Ectodermal cell (in vitro differentiated cells): ENCODE results near the gene HK3.

ENCODE experiments used
- H3K27ac ChIP-seq: 2 replicates; pipeline ENCODE4 v1.7.0; 2013; ENCODE audit warnings: mild to moderate bottlenecking, low read depth, low read length; ENCODE audit not compliant: insufficient read depth, poor library complexity, severe bottlenecking
- H3K27me3 ChIP-seq: 2 replicates; pipeline ENCODE4 v1.7.0; 2013; ENCODE audit warnings: mild to moderate bottlenecking, low read length; ENCODE audit not compliant: insufficient read depth, control insufficient read depth, poor library complexity, severe bottlenecking
- H3K36me3 ChIP-seq: one replicate; pipeline ENCODE4 v1.7.0; 2013; ENCODE audit warnings: low read length; ENCODE audit not compliant: control insufficient read depth, insufficient read depth
- H3K4me1 ChIP-seq: one replicate; pipeline ENCODE4 v1.7.0; 2013; ENCODE audit warnings: low read length; ENCODE audit not compliant: control insufficient read depth, insufficient read depth
- H3K4me3 ChIP-seq: 2 replicates; pipeline ENCODE4 v1.7.0; 2013; ENCODE audit warnings: low read depth, low read length, control low read depth; ENCODE audit not compliant: insufficient read depth
- H3K9me3 ChIP-seq: 2 replicates; pipeline ENCODE4 v1.7.0; 2013; ENCODE audit warnings: mild to moderate bottlenecking, low read length, moderate library complexity; ENCODE audit not compliant: control insufficient read depth
- WGBS, 2 experiments: methylation state at CpG; one replicate each; pipeline ENCODE4 v1.1.7; 2013; ENCODE audit warnings: missing lambda C conversion rate in 2 of 2; 5-methylcytosine and 5-hydroxymethylcytosine counted together

The HK3 gene

DNA sequence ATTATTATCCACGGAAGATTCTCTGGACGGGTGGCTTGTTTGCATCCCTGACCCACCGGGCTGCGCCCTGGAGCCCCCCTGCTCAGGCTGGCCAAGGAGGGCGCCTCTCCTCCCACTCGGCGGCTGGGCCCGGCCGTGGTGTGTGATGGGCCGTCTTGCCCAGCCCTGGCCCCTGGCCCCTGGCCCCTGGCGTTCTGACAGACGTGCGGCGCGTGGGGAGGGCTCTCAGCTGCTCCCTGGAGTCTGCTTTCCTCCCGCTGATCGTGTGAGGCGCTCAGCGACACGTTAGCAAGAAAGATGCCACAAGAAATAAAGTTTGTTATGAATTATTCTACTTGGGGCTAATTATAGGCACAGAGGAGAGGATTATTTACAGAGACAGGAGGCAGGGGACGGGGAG is 55.5 kb downstream of the HK3 start:
- H3K4me3 ChIP-seq = no peak overlapping the region
- 82 to 85% methylated on average over 21 of the region's 21 CpGs for WGBS, 2 experiments
- peaks cover 6% of the 10 kb centered on the region for H3K27me3 ChIP-seq
- H3K4me1 ChIP-seq = peaks cover 7% of the 10 kb centered on the region
- no peak overlapping the region for H3K27ac ChIP-seq
- H3K9me3 ChIP-seq = no peaks in the 10 kb centered on the region
- H3K36me3 ChIP-seq = no peaks in the 10 kb centered on the region

DNA sequence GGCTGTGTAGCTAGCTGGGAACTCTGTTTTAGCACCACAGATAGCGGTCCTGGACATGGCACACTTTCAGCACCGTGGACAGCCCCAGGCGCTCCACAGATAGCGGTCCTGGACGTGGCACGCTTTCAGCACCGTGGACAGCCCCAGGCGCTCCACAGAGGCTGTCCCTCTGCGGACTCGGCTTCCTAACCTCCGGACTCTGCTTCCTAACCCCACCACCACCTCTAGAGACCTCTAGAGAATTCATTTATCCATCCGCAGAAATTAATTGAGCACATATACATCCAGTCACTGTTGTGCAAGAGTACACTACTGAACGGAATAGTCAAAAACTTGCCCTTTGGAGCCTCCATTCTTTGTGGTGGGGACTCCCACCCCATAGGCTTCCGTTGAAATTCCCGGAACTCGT is 61.4 kb downstream of the HK3 start:
- no peaks in the 10 kb centered on the region for H3K36me3 ChIP-seq
- no peak overlapping the region for H3K4me3 ChIP-seq
- 16 to 20% methylated on average over 16 of the region's 16 CpGs for WGBS, 2 experiments
- H3K27ac ChIP-seq = no peak overlapping the region
- H3K9me3 ChIP-seq = no peaks in the 10 kb centered on the region
- peaks cover 7% of the 10 kb centered on the region for H3K4me1 ChIP-seq
- H3K27me3 ChIP-seq = peaks cover 33% of the 10 kb centered on the region

DNA sequence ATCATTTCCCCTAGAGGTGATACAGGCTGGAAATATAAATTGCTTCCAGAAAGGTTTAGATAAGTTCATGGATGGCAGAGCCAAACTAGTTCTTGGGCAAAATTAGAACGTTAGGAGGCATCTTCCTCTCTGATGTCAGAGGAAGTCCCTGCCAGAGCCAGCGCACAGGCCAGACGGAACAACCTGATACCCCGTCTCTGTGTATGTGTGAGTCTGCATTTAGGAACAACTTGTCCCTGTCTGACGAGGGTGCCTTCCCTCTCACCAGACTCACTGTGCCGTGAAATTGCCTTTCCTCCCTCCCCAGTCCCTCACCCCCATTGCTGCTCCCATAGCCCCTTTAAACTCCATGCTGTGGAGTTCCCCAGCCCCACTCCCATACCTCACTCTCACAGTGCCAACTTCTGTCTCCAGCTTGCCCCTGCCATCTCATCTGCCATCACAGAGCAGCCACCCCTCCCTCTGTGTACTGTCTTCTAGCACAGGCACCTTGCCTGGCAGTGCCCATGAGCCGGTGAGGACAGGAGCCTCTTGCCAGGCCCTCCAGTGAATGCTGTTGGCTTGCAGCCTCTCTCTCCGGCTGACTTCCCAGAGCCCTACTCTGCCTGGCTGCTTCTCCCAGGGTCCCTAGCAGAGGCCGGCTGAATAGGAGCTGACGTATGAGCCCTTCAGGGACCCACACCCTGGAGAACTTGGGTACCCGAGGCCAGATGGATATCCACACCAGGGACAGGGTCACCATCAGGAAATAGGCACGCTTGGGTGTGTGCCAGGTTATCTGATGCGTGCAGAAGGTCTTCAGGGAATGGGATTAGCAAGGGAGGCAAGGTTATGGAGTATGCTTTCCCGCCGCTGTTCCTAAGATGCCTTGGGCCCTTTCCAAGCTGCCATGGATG is 62.1 kb downstream of the HK3 start:
- WGBS, 2 experiments = 67 to 69% methylated on average over 15 of the region's 15 CpGs
- no peak overlapping the region for H3K27ac ChIP-seq
- H3K27me3 ChIP-seq = peaks cover 33% of the 10 kb centered on the region
- peaks cover 7% of the 10 kb centered on the region for H3K4me1 ChIP-seq
- no peaks in the 10 kb centered on the region for H3K36me3 ChIP-seq
- H3K9me3 ChIP-seq = no peaks in the 10 kb centered on the region
- H3K4me3 ChIP-seq = no peak overlapping the region

DNA sequence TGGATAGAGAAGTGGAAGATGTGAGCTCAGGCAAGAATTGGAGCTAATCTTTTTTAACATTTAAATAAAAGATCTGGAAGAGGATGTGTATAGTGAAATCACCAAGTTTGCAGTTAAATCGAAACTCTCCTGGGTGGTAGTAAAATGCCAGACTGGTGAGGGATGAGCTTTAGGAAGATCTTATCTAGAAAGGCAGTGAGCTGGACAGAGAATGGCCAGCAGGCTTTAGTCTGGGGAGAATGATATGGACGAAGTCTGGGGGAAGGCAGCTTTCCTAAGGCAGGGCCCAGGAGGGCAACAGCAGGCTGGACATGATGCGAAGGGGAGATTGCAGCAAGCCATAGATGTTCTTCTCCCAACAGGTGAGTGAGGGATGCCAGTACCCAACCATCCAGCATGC is 63.2 kb downstream of the HK3 start:
- Histone ChIP-seq H3K9me3 (no peaks in the 10 kb centered on the region), H3K4me3 (no peak overlapping the region), H3K27ac (no peak overlapping the region), H3K27me3 (peaks cover 33% of the 10 kb centered on the region), H3K4me1 (peaks cover 7% of the 10 kb centered on the region), H3K36me3 (no peaks in the 10 kb centered on the region)
- WGBS, 2 experiments = 79 to 90% methylated on average over 3 of the region's 3 CpGs

DNA sequence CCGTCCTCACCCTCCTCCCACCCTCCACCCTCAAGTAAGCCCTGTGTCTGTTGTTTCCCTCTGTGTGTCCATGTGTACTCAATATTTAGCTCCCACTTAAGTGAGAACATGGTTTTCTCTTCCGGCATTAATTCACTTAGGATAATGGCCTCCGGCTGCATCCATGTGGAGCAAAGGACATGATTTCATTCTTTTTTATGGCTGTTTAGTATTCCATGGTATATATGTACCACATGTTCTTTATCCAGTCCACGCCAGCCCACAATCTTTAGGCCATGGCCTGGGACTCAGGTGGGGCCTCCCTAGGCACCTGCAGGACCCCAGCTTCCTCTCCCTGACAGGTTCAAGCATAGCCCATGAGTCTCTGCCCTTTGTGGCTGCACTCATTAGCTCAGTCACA is 65.9 kb downstream of the HK3 start:
- no peaks in the 10 kb centered on the region for H3K36me3 ChIP-seq
- H3K4me1 ChIP-seq = no peaks in the 10 kb centered on the region
- no peaks in the 10 kb centered on the region for H3K9me3 ChIP-seq
- WGBS, 2 experiments = 82 to 91% methylated on average over 4 of the region's 4 CpGs
- H3K27ac ChIP-seq = no peak overlapping the region
- H3K4me3 ChIP-seq = no peak overlapping the region
- peaks cover 22% of the 10 kb centered on the region for H3K27me3 ChIP-seq

DNA sequence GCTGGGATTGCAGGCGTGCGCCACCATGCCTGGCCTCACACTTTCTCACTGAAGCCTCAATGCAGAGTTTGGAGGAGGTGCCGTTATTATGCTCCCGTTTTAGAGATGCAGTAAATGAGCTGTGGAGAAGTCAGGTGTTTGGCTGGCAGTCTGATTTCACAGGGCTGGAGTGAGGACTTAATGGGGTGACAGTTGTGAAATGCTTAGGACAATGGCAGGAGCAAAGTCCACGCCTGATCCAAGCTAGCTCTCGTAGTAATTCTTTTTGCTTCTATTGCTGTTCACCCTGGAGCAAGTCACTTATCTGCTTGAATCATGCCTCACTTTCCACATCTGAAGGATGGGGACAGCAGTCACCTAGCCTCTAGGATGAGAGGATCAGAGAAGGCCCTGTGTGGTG is 67.0 kb downstream of the HK3 start:
- no peaks in the 10 kb centered on the region for H3K4me1 ChIP-seq
- no peak overlapping the region for H3K4me3 ChIP-seq
- H3K9me3 ChIP-seq = no peaks in the 10 kb centered on the region
- no peak overlapping the region for H3K27ac ChIP-seq
- H3K27me3 ChIP-seq = peaks cover 13% of the 10 kb centered on the region
- H3K36me3 ChIP-seq = no peaks in the 10 kb centered on the region
- WGBS, 2 experiments = 91 to 93% methylated on average over 6 of the region's 6 CpGs

DNA sequence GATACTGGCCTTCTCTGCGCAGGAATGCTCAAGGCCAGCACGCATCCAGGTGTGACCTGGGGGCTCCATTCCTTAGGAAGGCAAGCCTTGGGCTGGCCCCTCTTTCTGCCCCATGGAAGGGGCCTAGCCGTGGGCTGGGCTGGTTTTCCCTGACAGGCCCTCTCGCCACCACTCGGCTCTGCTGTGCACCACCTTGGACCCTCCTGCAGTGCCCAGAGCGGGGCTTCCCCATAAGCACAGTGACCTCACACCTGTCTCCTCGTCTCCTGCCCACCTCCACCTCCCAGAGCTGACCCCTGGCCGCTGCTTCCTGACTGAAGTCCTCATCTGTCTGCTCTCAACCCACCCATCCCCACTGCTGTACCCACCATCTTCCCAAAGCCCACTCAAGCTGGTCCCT is 67.7 kb downstream of the HK3 start:
- Histone ChIP-seq H3K4me3 (no peak overlapping the region), H3K4me1 (no peaks in the 10 kb centered on the region), H3K9me3 (no peaks in the 10 kb centered on the region), H3K36me3 (no peaks in the 10 kb centered on the region), H3K27me3 (peaks cover 10% of the 10 kb centered on the region), H3K27ac (no peak overlapping the region)
- 87 to 88% methylated on average over 8 of the region's 8 CpGs for WGBS, 2 experiments

DNA sequence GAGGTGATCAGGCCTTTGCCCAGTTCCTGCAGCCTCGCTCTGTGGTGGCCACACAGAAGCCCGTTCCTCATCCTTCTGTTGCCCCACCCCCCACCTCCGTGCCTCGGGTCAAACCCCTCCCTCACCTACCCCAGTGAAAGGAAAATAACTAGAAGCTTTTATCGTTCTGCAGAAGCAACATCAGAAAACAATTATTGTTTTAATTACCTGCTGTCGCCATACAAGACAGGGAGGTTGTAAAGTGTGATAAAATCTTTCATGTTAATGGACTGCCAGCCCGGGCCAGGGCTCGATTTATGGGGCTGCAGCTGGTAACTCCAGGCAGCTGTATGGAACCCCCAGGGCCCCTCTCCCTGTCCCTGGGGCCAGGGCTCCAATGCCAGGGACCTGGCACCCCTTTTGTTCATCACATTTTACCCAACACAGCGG is 68.1 kb downstream of the HK3 start:
- Histone ChIP-seq H3K36me3 (no peaks in the 10 kb centered on the region), H3K27ac (no peak overlapping the region), H3K4me1 (no peaks in the 10 kb centered on the region), H3K4me3 (no peak overlapping the region), H3K9me3 (no peaks in the 10 kb centered on the region), H3K27me3 (peaks cover 10% of the 10 kb centered on the region)
- 72 to 79% methylated on average over 9 of the region's 9 CpGs for WGBS, 2 experiments
